K562 (cell line): Measurements from ENCODE around the gene EDARADD. TPM values are rescaled to one million over a fixed set of nuclear protein-coding genes. Genes with fewer than 3 reads are reported as not detected.

Experiments used
- BACH1 ChIP-seq: fragments of 200-800 bp; sonication (Bioruptor generic); IDR thresholded peaks from 2 replicates; pipeline ENCODE4 v1.6.1; 2016; ENCODE audit warnings: missing genetic modification characterization, missing compliant biosample characterization
- E2F6 ChIP-seq, 2 experiments: IDR thresholded peaks; 2 replicates each; pipeline ENCODE4 v1.6.1; 2011; ENCODE audit warnings: borderline replicate concordance in 1 of 2, control low read depth in 1 of 2, low read depth in 1 of 2, low read length in 1 of 2, mild to moderate bottlenecking in 1 of 2, mixed read lengths in 1 of 2, moderate library complexity in 1 of 2; ENCODE audit not compliant: insufficient read depth in 1 of 2, insufficient read length in 1 of 2, poor library complexity in 1 of 2, severe bottlenecking in 1 of 2; ENCODE audit errors: extremely low read depth in 1 of 2
- HMG20B ChIP-seq: fragments of 250-450 bp; sonication (Bioruptor Pico); IDR thresholded peaks from 2 replicates; pipeline ENCODE4 v1.5.0; 2021; ENCODE audit warnings: mild to moderate bottlenecking
- KLF6 ChIP-seq: fragments of 250-450 bp; sonication (Bioruptor Pico); IDR thresholded peaks from 2 replicates; pipeline ENCODE4 v1.4.0; 2020; ENCODE audit warnings: mild to moderate bottlenecking, moderate library complexity, borderline replicate concordance
- MITF ChIP-seq: IDR thresholded peaks from 2 replicates; pipeline ENCODE4 v1.6.1; 2014; ENCODE audit warnings: antibody characterized with exemption
- NCOA1 ChIP-seq: fragments of 450-650 bp; IDR thresholded peaks from 2 replicates; pipeline ENCODE4 v1.6.1; 2016; ENCODE audit warnings: low read depth
- RBBP5 ChIP-seq: fragments of 200-600 bp; sonication (generic); IDR thresholded peaks from 2 replicates; pipeline ENCODE4 v1.6.1; 2012; ENCODE audit warnings: borderline replicate concordance, mild to moderate bottlenecking, low read length, control low read depth, inconsistent platforms; ENCODE audit not compliant: insufficient read depth, poor library complexity, severe bottlenecking
- SNIP1 ChIP-seq: fragments of 450-650 bp; IDR thresholded peaks from 2 replicates; pipeline ENCODE4 v1.7.1; 2017; ENCODE audit warnings: low read depth, mild to moderate bottlenecking
- STAT5B ChIP-seq: fragments of 250-450 bp; sonication (Bioruptor Pico); IDR thresholded peaks from 2 replicates; pipeline ENCODE4 v1.8.0; 2021; ENCODE audit warnings: mild to moderate bottlenecking, inconsistent platforms
- ZNF511 ChIP-seq: sonication (generic); formaldehyde crosslinking; IDR thresholded peaks from 2 replicates; pipeline ENCODE4 v1.8.0; 2022; ENCODE audit warnings: mild to moderate bottlenecking, missing genetic modification reagents
- polyA plus RNA-seq, 8 experiments: library from polyadenylated mRNA; depleted of rRNA in 4 of 8; stranded (reverse) in 5 of 8; unstranded in 3 of 8; fragments of >200 nt; fragmentation: Nextera tagmentation in 2 of 8; fragmentation: Illumina TruSeq in 1 of 8; extraction: Ambion mirVana in 2 of 8; extraction: Trizol in 1 of 8; gene quantifications; 2 replicates each; pipeline versions ENCODE4 v1.2.1 to v1.2.3, GENCODE V29; 2011 to 2014; ENCODE audit warnings: inconsistent platforms in 1 of 8, missing spikeins in 1 of 8
- total RNA-seq, 7 experiments: library from RNA; depleted of rRNA in 6 of 7; stranded (reverse); fragments of >200 nt in 6 of 7; fragmentation: Illumina TruSeq in 2 of 7; extraction: Trizol in 2 of 7; gene quantifications; 2 replicates each; pipeline versions ENCODE4 v1.2.1 to v1.2.3, GENCODE V29; 2011 to 2021; ENCODE audit warnings: low replicate concordance in 1 of 7
- TF ChIP-seq, protein P1 (sequence below): IDR thresholded peaks from 2 replicates; pipeline ENCODE4 v1.6.1; 2011; ENCODE audit warnings: borderline replicate concordance, low read depth, mild to moderate bottlenecking, moderate library complexity, low read length; ENCODE audit not compliant: insufficient read depth, poor library complexity, severe bottlenecking
- TF ChIP-seq, protein P2 (sequence below): fragments of 450-650 bp; formaldehyde crosslinking; IDR thresholded peaks from 2 replicates; pipeline ENCODE4 v1.4.0; 2022; ENCODE audit warnings: missing genetic modification characterization
- TF ChIP-seq, protein P3 (sequence below): fragments of 250-450 bp; sonication (Bioruptor Pico); IDR thresholded peaks from 2 replicates; pipeline ENCODE4 v1.5.0; 2022; ENCODE audit warnings: mild to moderate bottlenecking
- TF ChIP-seq, protein P4 (sequence below): sonication (generic); formaldehyde crosslinking; IDR thresholded peaks from 2 replicates; pipeline ENCODE4 v1.4.0; 2020; ENCODE audit warnings: mild to moderate bottlenecking, missing genetic modification reagents

Gene EDARADD
- total and polyA plus RNA-seq, 9 of the 15 experiments (the other 6 are each of a cell fraction or from before 2014, with no cell fraction given): 0.46 to 32.4 (median 20.6) TPM

DNA sequence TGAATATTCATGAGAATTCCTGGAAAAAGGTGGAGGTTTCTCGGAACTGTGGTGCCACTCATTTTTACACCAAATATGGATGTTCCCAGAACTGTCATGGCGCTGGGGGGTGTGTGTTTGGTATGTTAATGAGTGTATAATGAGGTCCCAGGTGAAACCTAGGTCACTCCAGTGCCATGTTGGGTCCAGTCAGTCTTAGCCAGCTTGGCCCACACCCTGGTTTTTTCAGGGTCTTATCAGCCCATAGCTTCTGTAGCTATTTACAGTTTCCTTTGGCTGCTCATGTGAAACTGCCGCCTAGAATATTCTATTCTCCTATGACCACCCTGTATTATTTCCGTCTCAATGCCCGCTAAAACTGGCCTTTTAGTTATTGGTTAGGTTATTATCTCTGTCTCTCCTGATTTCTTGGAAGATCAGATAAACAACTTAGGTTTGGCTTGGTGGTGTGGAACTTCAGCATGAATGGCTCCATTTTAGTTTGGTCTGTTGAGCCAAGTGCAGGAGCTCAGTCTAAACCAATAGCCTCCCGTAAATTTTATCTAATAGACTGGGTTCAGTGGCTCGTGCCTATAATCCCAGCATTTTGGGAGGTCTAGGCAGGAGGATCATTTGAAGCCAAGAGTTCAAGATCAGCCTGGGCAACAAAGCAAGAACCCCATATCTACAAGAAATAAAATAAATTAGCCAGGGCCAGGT is 42.1 kb upstream of the EDARADD start (continued):
- TF ChIP-seq ZNF511 (CRISPR knock-in tag): no peak
- TF ChIP-seq NCOA1: peak; percentile 75; the same call in 1 of the 2 replicates
- TF ChIP-seq STAT5B: no peak
- no peak for TF ChIP-seq SNIP1
- TF ChIP-seq KLF6 (CRISPR knock-in tag): peak; percentile 94
- TF ChIP-seq RBBP5: no peak
- no peak for TF ChIP-seq HMG20B (CRISPR knock-in tag)
- TF ChIP-seq, protein P1, sequence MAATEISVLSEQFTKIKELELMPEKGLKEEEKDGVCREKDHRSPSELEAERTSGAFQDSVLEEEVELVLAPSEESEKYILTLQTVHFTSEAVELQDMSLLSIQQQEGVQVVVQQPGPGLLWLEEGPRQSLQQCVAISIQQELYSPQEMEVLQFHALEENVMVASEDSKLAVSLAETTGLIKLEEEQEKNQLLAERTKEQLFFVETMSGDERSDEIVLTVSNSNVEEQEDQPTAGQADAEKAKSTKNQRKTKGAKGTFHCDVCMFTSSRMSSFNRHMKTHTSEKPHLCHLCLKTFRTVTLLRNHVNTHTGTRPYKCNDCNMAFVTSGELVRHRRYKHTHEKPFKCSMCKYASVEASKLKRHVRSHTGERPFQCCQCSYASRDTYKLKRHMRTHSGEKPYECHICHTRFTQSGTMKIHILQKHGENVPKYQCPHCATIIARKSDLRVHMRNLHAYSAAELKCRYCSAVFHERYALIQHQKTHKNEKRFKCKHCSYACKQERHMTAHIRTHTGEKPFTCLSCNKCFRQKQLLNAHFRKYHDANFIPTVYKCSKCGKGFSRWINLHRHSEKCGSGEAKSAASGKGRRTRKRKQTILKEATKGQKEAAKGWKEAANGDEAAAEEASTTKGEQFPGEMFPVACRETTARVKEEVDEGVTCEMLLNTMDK: no peak
- TF ChIP-seq, protein P2, sequence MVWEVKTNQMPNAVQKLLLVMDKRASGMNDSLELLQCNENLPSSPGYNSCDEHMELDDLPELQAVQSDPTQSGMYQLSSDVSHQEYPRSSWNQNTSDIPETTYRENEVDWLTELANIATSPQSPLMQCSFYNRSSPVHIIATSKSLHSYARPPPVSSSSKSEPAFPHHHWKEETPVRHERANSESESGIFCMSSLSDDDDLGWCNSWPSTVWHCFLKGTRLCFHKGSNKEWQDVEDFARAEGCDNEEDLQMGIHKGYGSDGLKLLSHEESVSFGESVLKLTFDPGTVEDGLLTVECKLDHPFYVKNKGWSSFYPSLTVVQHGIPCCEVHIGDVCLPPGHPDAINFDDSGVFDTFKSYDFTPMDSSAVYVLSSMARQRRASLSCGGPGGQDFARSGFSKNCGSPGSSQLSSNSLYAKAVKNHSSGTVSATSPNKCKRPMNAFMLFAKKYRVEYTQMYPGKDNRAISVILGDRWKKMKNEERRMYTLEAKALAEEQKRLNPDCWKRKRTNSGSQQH (CRISPR knock-in tag): peak; percentile 15; the same call in 1 of the 2 replicates
- TF ChIP-seq, protein P3, sequence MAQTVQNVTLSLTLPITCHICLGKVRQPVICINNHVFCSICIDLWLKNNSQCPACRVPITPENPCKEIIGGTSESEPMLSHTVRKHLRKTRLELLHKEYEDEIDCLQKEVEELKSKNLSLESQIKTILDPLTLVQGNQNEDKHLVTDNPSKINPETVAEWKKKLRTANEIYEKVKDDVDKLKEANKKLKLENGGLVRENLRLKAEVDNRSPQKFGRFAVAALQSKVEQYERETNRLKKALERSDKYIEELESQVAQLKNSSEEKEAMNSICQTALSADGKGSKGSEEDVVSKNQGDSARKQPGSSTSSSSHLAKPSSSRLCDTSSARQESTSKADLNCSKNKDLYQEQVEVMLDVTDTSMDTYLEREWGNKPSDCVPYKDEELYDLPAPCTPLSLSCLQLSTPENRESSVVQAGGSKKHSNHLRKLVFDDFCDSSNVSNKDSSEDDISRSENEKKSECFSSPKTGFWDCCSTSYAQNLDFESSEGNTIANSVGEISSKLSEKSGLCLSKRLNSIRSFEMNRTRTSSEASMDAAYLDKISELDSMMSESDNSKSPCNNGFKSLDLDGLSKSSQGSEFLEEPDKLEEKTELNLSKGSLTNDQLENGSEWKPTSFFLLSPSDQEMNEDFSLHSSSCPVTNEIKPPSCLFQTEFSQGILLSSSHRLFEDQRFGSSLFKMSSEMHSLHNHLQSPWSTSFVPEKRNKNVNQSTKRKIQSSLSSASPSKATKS (CRISPR knock-in tag): no peak
- peak; percentile 85 for TF ChIP-seq BACH1 (tag)
- TF ChIP-seq, protein P4, sequence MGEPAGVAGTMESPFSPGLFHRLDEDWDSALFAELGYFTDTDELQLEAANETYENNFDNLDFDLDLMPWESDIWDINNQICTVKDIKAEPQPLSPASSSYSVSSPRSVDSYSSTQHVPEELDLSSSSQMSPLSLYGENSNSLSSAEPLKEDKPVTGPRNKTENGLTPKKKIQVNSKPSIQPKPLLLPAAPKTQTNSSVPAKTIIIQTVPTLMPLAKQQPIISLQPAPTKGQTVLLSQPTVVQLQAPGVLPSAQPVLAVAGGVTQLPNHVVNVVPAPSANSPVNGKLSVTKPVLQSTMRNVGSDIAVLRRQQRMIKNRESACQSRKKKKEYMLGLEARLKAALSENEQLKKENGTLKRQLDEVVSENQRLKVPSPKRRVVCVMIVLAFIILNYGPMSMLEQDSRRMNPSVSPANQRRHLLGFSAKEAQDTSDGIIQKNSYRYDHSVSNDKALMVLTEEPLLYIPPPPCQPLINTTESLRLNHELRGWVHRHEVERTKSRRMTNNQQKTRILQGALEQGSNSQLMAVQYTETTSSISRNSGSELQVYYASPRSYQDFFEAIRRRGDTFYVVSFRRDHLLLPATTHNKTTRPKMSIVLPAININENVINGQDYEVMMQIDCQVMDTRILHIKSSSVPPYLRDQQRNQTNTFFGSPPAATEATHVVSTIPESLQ: no peak
- peak in 1 of 2 experiments; percentile 32 for TF ChIP-seq E2F6 (IDR thresholded peaks at IDR 0.05; ENCODE audit: borderline replicate concordance in 1 of 2, extremely low read depth in 1 of 2, insufficient read depth in 1 of 2, insufficient read length in 1 of 2, low read depth in 1 of 2, low read length in 1 of 2, poor library complexity in 1 of 2, severe bottlenecking in 1 of 2)
- peak; percentile 70; the same call in 1 of the 2 replicates for TF ChIP-seq MITF
